HG03521 (cell line): Measurements from ENCODE around the gene TIAM2.

Experiments
- ATAC-seq: cut with Tn5 transposase; IDR thresholded peaks from one replicate; pipeline ENCODE4 v1.9.1; 2021; ENCODE audit warnings: mild to moderate bottlenecking, moderate library complexity; ENCODE audit not compliant: unreplicated experiment

The TIAM2 gene

GRCh38 chr6:155273431-155273830 is 278.3 kb downstream of the TIAM2 start:
- no peak for ATAC-seq

GRCh38 chr6:155274106-155274505 is 279.0 kb downstream of the TIAM2 start:
- ATAC-seq: no peak

- ATAC-seq: no peak
These were observed 279.4 kb downstream of the TIAM2 start for GRCh38 chr6:155274533-155274932.

- ATAC-seq: no peak
These were observed 280.8 kb downstream of the TIAM2 start for GRCh38 chr6:155275808-155276480.

GRCh38 chr6:155276638-155277037 is 281.5 kb downstream of the TIAM2 start:
- ATAC-seq: no peak

- ATAC-seq: no peak
These were observed 283.4 kb downstream of the TIAM2 start for GRCh38 chr6:155278319-155279049.

GRCh38 chr6:155284775-155285174 is 289.7 kb downstream of the TIAM2 start:
- no peak for ATAC-seq

- no peak for ATAC-seq
These were observed 292.6 kb downstream of the TIAM2 start for GRCh38 chr6:155287762-155288161.

GRCh38 chr6:155290491-155290890 is 295.4 kb downstream of the TIAM2 start:
- ATAC-seq: no peak

GRCh38 chr6:155291291-155291690 is 296.2 kb downstream of the TIAM2 start:
- ATAC-seq: no peak

GRCh38 chr6:155292711-155293110 is 297.6 kb downstream of the TIAM2 start:
- no peak for ATAC-seq

GRCh38 chr6:155297669-155298068 is 302.6 kb downstream of the TIAM2 start:
- ATAC-seq: no peak

GRCh38 chr6:155301867-155302266 is 306.8 kb downstream of the TIAM2 start:
- ATAC-seq: no peak

GRCh38 chr6:155303361-155303870 is 308.3 kb downstream of the TIAM2 start:
- no peak for ATAC-seq

GRCh38 chr6:155306958-155307357 is 311.8 kb downstream of the TIAM2 start:
- no peak for ATAC-seq
